ENCODE measurements around the gene MAPK11.

MAPK11 gene

DNA sequence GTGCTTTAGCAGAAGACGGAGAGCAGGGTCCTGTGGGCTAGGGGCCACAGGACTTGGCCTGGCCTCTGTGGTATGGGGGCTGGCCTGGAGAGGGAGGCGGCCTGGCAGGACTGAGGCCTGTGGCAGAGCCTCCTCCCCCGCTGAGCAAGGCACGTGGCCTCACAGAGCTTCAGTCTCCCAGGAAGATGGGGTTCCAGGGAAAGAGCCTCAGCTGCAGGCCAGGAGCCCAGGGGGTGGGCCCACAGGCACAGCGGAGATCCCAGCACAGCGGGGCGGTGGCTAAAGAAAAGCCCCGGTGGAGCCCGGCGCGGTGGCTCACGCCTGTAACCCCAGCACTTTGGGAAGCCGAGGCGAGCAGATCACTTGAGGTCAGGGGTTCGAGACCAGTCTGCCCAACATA lies 10.9 kb downstream of the MAPK11 start:
- no peak for DNase-seq

DNA sequence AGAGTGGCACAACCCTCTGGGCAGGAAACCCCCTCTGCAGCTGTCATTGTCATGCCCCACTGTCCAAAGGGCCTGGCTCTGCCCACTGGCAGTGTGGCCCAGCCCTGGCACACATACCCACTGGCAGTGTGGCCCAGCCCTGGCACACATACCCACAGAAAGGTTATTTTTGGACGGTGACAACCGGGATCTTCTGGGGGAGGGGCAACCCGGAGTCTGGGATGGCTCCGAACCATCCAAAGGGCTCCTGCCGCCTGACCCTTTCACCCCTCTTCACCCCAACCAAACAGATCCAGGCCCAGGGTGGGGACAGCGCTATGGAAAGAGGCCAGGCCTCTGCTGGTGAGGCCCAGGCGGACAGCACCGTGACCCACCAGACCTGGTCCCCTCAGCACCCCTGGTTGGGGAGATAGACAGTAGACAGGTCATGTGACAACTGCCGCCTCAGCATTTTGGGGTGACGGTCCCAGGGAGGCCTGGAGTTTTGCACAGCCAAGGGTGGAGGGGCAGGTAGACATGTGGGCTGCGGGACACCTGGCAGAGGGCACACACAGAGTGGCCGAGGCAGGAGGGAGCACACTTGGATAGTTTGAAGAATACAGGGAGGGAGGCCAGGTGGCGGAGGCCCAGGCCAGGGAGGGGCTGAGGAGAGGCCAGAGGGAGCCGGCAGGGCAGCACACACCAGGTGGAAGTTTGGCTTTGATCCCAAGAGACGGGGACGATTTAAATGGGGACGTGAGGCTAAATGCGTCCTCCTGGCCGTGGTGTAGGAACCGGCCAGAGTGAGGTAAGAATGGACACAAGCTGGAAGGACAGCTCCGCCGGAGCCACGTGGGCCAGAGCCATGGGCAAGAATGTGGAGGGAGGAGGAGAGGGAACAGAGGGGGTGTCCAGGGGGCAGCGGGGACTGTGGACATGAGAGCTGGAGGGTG lies 11.6 kb downstream of the MAPK11 start:
- no peak for DNase-seq

DNA sequence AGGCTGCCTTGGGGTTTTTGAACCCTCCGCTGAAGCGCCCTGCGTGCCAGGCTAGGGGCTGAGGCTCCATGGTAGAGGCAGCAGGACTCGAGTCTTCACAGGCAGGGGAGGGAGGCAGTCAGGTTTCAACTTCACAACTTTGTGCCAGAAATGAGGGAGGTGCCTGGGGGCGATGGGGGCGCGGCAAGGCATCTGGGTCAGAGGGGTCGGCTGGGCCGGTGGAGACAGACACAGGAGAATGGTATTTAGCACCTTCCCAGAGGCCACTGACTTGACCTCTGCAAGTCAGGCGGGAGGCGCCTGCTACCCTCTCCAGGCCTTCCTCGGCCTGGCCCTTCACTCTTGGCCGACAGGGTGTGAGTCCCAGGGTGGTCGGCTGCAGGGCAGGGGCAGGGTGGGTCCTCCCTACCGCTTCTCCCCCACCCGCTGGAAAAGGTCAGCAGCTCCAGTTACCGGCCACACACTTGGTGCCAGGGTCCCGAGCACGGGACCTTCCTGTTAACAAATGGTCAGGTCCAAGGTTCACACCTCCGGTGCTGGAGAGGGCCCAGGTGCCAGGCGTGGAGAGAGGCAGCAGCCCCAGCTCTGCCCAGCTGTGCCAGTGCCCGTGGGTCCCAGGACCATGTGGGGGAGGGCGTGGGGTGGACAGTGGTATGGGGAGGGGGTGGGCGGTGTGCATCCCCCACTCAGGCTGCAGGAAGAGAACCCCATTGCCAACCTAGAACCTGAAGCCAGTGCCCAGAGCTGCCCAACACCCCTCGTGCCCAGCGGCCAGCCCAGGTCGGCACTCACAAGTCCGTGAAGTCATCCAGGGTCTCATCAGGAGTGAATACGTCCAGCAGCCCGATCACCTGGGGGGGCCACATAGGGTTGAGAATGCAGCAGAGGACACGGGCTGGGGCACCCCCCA lies 12.5 kb downstream of the MAPK11 start:
- no peak for DNase-seq

DNA sequence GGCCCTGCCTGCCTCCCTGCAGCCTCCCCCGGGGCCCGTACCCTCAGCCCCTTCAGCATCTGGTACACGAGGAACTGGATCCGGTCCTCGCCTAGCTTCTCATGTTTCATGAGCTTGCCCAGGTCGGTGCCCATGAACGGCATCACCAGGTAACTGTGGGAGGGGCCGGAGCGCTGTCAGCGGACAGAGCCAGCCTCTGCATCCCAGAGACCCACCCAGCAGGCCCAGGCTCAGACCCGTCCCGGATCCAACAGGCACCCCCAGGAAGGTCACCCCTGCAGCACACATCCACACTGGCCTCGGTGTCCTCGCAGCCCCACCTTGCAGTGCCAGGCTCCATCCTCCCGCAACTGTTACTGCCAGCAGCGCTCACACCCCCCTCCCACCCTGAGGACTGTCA lies 13.1 kb downstream of the MAPK11 start:
- no peak for DNase-seq

DNA sequence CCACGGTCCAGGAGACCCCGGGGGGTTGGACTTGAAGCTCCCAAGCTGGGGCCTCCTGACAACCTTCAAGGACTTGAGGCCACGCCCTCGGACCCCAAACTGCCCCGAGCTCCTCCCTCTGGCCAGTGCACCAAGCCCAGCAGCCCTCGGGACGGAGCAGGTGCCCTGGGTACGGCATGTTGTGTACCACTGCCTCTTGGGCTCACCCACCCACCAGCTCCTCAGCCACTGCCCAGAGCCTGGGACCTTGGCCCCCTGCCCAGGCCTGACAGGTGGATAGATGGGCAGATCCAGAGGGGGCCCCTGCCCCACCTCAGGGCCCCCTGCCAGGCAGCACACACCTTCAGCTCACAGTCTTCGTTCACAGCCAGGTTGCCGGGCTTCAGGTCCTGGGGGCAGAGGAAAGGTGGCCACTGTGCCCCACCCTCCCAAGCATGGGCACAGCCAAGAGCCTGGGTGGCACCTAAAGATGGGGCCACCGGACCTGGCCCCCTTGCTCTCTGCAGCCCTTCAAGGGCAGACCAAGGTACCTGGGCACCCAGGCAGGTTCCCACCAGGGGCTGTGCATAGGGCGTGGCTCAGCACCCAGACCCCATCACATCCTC lies 13.8 kb downstream of the MAPK11 start:
- no peak for DNase-seq

DNA sequence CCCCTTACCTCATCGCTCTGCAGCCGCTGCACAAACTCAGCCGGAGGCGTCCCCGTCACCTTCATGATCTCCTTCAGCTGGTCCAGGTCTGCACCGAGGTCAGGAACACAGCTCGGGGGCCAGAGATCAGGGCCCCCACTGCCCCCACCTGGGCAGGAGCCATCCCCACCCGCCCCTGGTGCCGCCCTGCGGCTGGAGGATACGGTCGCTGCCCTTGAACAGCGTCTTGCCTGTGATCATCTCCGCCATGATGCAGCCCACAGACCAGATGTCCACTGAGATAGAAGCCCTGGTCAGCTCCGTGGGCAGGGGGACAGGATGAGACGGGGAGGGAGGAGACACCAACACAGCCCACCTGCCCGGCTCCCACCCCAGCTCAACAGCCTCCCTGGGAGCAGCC lies 14.6 kb downstream of the MAPK11 start:
- DNase-seq: no peak

DNA sequence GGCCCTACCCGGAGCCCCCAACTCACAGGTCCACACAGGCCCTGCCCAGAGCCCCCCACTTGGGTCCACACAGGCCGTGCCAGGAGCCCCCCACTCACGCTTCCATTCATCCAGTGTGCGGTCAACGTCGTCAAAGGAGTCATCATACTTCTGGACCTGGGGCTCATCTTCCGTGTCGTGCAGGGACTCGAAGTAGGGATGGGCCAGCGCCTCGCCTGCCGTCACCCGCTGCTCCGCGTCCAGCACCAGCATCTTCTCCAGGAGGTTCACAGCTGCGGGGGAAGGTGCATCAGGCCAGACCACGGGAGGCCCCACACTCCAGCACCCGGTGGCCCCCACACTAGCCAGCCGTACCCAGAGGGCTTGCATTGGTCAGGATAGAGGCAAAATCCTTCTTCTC lies 15.1 kb downstream of the MAPK11 start:
- no peak for DNase-seq

DNA sequence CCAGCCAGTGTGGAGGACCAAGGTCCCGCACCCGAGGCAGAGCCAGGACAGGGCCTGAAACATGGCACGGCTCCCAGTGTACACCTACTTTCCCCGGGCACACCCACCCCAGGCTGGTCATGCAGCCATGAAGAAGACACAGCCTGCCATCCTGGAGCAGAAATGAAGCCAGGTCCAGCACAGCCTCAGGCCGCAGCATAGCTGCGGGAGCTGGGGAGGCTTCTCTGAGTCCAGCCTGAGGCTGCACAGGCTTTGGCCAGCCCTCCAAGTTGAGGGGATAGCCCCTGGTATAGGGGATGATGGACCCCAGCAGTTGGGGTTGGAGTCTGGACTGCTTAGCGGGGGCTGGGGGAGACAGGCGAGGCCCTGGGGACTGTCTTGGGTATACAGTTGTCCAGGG lies 16.2 kb downstream of the MAPK11 start:
- DNase-seq: no peak

DNA sequence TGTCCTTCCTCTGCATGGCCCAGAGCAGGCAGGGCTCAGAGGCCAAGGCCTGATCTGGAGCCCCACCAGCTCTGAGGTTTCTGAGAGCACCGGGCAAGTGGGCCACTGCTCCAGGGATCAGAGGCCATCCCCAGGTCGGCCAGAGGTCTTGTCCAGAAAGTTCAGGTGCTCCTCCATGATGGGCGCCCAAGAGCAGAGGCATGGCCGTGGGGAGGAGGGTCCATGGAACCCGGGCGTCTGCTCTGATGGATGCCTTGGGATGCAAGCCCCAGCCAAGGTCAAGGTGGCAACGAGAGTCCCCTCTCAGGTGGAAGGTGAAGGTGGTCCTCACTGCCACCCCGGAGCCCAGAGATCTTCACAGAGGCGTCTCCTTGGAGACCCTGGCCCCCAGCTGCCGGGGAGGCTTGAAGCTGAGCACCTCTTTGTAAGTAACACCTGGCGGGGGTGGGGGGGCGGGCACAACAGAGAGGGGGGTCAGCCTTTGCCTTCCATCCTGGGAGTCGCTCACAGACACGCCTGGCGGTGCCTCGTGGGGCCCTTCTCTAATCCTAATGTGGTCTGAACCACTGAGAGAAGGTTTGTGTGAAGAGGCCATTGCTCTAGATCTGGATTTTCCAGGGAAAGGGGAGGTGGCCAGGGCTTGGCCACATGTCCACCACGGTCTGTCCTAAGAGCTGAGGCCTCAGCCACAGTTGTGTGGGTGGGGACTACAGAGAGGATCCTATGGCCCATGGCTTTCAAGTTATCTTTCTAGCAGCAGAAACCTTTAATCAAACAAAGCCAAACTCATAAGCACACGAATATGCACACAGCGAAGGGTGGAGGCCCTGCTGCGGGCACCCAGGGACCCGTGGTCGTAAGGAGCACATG lies 16.9 kb downstream of the MAPK11 start:
- no peak for DNase-seq

DNA sequence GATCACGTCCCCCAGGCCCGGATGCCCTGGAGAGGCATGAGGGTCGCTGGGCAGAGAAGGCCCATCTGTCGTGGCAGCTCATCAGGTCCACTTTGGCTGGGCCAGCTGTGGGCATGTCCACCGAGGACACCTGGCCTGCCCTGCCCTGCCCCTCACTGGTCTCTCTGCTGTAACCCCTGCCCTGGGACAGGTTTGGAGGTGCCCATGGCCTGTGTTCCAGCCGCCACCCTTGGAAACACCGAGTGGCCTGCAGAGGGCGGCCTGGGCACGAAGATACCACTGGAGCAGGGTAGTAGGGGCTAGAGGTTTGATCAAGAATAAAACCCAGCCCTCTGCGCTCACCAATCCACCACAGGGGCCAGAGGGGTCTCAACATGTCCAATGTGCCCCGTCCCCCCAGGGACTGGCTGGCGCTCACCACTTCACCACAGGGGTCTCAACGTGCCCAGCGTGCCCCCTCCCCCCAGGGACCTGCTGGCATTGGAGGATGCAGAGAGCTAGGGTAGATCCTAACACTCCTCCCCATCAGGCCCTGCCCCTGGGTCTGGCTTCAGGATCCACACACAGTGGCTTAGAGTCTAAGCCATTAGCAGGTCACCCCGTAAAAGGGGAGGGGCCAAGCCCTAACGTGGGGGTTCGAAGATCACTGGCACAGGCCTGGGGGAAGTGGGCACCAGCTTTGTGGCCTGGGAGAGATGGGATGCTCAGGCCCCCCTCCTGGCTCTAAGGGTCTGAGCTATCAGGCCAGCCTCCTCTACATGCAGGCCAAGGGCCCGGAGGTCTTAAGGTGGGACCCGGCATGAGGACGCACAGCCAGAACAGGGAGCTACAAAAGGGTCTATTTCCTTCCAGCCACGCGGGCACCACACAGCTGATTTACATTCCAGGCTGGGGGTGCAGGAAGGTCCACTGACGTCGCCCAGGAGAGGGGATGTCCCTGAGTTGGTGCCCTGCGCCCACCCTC lies 17.8 kb downstream of the MAPK11 start:
- DNase-seq: peak; percentile 54 to 57

DNA sequence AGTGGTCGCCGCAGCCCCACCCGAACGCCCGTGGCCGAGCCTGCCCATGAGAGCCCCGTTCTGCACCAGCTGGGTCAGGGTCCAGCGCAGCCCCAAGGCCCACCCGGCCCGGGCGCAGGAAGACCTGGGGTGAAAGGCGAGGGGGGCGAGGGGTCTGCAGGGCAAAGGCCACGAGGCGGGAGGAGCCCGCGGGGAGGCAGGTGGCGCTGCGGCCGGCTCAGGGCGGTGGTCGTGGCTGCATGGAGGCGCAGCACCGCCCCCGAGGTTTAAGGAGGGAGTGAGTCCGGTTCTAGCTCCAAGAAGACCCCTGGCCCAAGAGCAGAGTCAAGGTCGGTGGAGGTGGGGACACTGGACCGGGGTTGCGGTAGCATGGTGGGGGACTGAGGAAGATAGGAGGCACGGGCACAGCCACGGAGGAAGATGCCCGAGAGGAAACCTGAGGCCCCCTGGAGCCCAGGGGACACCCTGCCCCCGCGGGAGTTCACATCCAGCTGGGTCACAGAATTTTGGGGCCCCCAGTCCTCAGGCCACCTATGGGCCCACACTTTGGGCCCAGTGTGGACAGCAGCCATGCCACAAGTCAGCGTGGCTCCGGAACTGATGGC lies 18.6 kb downstream of the MAPK11 start:
- DNase-seq: no peak

DNA sequence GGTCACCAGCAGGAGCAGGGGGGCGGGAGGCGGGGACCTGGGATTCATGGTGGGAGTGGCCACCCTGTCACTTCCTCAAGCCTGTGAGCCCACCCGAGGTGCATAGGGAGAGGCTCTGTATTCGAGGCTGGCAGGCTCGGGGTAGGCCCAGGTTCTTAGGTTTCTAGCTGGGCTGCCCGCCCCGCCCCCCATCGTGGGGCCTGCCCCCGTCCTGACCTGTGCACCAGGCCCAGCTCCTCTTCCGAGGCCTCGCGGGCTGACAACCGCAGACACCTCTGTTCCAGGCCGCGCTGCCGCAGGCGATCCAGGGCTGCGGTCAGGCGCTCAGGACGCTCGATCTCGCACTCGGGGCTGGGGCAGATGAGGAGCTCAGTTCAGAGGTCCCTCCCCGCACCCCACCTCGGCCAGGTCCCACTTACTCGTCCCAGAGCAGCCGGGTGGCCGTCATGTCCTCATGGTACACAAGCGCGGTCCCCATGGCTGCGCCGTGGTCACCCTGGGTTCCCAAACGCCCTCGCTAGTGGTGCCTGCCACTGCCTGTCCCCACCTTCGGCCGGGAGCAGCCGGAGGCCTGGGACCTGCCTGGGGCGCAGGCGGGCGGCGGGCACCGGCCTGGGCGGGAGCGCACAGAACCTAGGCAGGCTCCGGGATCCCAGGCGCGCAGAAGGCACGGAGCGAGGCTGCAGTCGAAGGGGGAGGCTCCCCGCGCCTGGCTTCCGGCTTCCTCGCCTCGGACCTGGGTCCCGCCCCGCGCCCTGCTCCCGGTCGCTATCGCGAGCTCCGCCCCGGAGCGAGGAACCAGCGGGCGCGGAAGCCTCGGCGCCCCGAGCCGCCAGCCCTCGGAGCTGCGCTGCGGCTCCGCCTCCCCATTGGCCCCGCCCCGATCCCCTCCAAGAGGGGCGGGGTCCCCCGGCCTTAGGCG lies 19.4 kb downstream of the MAPK11 start, which contains the start of gene HDAC10:
TSS of gene HDAC10 (minus strand) at position 711 of the 922 bp plus-strand sequence. CDS start at position 478, 233 bp downstream.
- DNase-seq: peak; percentile 79 to 85

DNA sequence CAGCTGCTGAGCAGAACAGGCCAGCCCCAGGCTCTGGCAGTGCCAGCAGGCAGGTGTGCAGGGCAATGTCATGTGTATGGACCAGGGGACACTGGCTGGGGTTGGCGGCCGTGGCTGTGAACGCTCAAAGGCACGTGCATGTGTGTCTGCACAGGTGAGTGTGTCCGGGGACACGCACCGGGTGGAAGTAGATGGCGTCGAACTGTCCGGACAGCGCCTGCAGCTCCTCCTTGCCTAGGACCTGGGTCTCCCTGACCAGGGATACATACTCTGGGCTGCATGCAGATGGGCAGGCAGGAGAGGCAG lies 20.0 kb downstream of the MAPK11 start:
- no peak for DNase-seq

DNA sequence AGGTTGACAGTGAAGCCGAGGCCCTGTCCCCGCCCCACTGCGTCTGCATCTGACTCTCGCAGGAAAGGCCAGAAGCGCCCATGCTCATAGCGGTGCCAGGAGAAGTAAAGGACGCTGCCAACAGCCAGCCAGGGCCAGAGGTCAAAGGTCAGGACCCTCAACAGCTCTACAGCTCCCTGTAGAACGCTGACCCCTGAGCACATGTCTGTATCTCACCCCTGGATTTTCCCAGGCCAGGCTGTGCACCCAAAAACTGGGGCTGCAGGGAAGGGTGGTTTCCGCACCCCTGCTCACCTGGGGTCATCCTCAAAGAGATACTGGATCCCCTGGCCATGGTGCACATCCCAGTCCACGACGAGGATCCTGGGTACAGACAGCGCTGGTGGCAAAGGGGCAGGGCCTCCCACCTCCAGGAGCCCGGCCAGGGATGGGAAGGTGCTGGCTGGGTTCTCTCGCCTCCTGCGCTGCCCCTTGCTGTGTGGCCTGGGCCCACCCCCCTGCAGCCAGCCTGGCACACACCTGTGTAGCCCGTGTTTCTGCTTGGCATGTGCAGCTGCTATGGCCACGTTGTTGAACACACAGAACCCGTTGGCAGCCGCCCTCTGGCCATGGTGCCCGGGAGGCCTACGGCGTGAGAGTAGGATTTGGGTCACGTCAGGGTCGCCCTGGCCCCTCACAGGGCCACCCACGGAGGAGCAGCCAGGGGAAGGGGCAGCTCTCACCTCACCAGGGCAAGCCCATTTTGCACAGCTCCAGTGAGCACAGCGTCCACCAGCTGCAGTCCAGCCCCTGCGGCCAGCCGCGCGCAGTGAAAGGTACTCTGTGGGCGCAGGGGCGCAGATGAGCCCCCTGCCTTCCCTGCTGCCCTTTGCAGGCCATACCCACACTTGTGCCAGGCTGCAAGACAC lies 20.6 kb downstream of the MAPK11 start:
- no peak for DNase-seq

DNA sequence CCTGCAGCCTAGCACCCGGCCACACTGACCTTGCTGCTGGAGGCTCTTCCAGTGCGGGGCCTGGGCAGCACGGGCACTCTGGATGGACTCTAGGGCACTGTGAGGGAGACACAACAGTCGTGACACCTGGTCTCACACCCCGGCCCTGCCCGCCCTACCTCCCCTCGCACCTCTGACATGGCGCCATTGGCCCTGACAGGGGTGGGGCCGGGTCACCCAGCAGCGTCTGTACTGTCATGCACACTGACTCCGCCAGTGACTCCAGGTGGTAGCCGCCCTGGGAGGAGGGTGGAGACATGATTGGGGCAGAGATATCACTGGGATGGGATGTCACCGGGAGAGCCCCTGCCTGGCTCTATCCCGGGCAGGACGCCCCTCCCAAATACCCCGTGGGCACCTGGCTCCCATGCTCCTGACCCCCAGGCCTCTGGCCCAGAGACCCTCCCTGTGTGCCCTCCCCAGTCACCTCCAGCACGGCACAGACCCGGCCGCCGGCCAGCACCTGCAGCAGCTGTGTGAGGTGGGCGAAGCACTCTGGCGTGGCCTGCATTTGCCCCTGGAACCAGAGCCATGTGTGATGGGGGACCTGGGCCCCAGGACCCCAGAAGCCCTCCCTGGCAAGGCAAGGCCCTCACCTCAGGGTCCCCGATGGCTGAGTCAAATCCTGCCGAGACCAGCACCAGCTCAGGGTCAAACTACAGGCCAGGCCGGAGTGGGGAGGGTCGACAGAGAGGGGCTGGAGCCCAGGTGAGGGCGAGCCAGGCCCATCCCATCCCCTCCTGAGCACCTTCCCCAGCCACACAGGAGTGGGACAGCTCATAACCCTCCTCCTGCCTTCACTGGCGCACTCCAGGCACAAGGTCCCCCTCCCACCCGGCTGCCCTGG lies 21.7 kb downstream of the MAPK11 start:
- no peak for DNase-seq

DNA sequence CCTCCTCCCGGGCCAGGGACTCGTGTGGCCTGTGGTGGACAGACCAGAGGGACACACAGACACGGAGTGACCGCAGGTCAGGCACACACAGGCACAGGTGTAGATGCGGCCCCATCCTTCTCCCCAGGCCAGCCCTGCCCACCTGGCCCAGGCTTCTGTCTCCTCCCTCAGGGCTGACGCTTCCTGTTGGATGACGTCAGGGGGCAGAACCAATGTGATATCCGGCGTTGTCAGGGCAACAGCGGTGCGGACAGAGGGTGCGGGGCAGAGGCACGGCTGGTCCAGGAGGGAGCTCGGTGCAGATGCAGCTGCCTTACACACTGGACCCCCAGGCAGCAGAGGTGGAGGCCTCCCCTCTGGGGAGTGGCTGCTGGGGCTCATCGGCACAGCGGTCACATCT lies 22.4 kb downstream of the MAPK11 start:
- DNase-seq: no peak

All from stimulated activated CD4-positive, alpha-beta T cell treated with anti-CD3 and anti-CD28 coated beads, Interleukin-2, amount 100 ng/mL, for 48 hours (primary cell).